IMR-90 (cell line): Measurements from ENCODE around the gene WIPF1. TPM values are rescaled to one million over a fixed set of nuclear protein-coding genes. Genes with fewer than 3 reads are reported as not detected.
A peak's percentile ranks its signal among the peaks of the same experiment; 100 is the strongest.

Experiments
- ATAC-seq: fragments of 200-7000 bp; cut with Tn5 transposase; 2 replicates; pipeline ENCODE4 v1.9.1; 2020; ENCODE audit warnings: low read depth, mild to moderate bottlenecking, moderate library complexity
- BruUV-seq: library from RNA; stranded (reverse); fragments of 400-500 nt; replicated peaks from 2 replicates; lab custom pipeline; 2021; lab: Mats Ljungman, UMichigan
- CTCF ChIA-PET: fragments of 300-600 bp; formaldehyde crosslinking; extraction: SDS; loops from one replicate; lab custom pipeline; 2021; ENCODE audit warnings: antibody characterized with exemption; lab: Yijun Ruan, JAX
- POLR2A ChIA-PET: fragments of 300-600 bp; sonication (Branson Sonifier 250); formaldehyde crosslinking; loops from one replicate; lab custom pipeline; 2022; ENCODE audit warnings: antibody characterized with exemption; ENCODE audit not compliant: unreplicated experiment; lab: Charles Lee
- DNase-seq: peaks from one replicate; pipeline ENCODE4 v3.0.0; 2013
- H2AFZ ChIP-seq: replicated peaks from 2 replicates; pipeline ENCODE3; 2013; ENCODE audit warnings: low read length, mild to moderate bottlenecking; ENCODE audit not compliant: poor library complexity
- H2AK5ac ChIP-seq: 2 replicates; pipeline ENCODE4 v1.6.1; 2013; ENCODE audit warnings: low read depth, low read length, inconsistent platforms
- H2AK9ac ChIP-seq: replicated peaks from 2 replicates; pipeline ENCODE3; 2013; ENCODE audit warnings: mild to moderate bottlenecking, low read depth, low read length, moderate library complexity; ENCODE audit not compliant: poor library complexity
- H2BK120ac ChIP-seq: 2 replicates; pipeline ENCODE4 v1.6.1; 2013; ENCODE audit warnings: low read depth, low read length, inconsistent platforms
- H2BK15ac ChIP-seq: 3 replicates; pipeline ENCODE4 v1.6.1; 2013; ENCODE audit warnings: low read depth, low read length, inconsistent platforms
- H2BK20ac ChIP-seq: 2 replicates; pipeline ENCODE4 v1.6.1; 2013; ENCODE audit warnings: low read depth, mild to moderate bottlenecking, inconsistent platforms, low read length, moderate library complexity
- H2BK5ac ChIP-seq: 2 replicates; pipeline ENCODE4 v1.6.1; 2013; ENCODE audit warnings: mild to moderate bottlenecking, low read depth, low read length, inconsistent platforms; ENCODE audit not compliant: poor library complexity, severe bottlenecking
- H3K14ac ChIP-seq: replicated peaks from 2 replicates; pipeline ENCODE4 v1.6.1; 2013; ENCODE audit warnings: low read depth, low read length, inconsistent platforms
- H3K18ac ChIP-seq: 2 replicates; pipeline ENCODE4 v1.6.1; 2013; ENCODE audit warnings: low read depth, low read length, control low read depth
- H3K23ac ChIP-seq: 2 replicates; pipeline ENCODE4 v1.6.1; 2013; ENCODE audit warnings: low read depth, low read length, inconsistent platforms
- H3K27ac ChIP-seq: 2 replicates; pipeline ENCODE4 v1.5.1; 2013; ENCODE audit warnings: mild to moderate bottlenecking, control low read depth, low read length; ENCODE audit not compliant: insufficient read depth
- H3K27me3 ChIP-seq: 2 replicates; pipeline ENCODE4 v1.6.1; 2013; ENCODE audit warnings: low read length; ENCODE audit not compliant: control insufficient read depth, insufficient read depth
- H3K36me3 ChIP-seq: 2 replicates; pipeline ENCODE4 v1.6.1; 2013; ENCODE audit warnings: low read length, mixed read lengths; ENCODE audit not compliant: control insufficient read depth, insufficient read depth
- H3K4ac ChIP-seq: 2 replicates; pipeline ENCODE4 v1.6.1; 2013; ENCODE audit warnings: low read depth, low read length, inconsistent platforms
- H3K4me1 ChIP-seq: 2 replicates; pipeline ENCODE4 v1.6.1; 2013; ENCODE audit warnings: low read length, mixed read lengths; ENCODE audit not compliant: control insufficient read depth, insufficient read depth
- H3K4me2 ChIP-seq: 2 replicates; pipeline ENCODE4 v1.6.1; 2013; ENCODE audit warnings: low read depth, mild to moderate bottlenecking, control low read depth, low read length, moderate library complexity
- H3K4me3 ChIP-seq: 2 replicates; pipeline ENCODE4 v1.5.1; 2013; ENCODE audit warnings: low read depth, mild to moderate bottlenecking, control low read depth, low read length, moderate library complexity; ENCODE audit not compliant: insufficient read depth
- H3K56ac ChIP-seq: 2 replicates; pipeline ENCODE4 v1.6.1; 2013; ENCODE audit warnings: low read length, inconsistent platforms; ENCODE audit not compliant: insufficient read depth; ENCODE audit errors: extremely low read depth
- H3K79me1 ChIP-seq, 2 experiments: 2 replicates each; pipeline ENCODE4 v1.6.1; 2013; ENCODE audit warnings: low read length in 2 of 2, inconsistent platforms in 1 of 2, low read depth in 1 of 2
- H3K9ac ChIP-seq: 2 replicates; pipeline ENCODE4 v1.6.1; 2013; ENCODE audit warnings: low read depth, low read length, control low read depth
- H3K9me1 ChIP-seq: 2 replicates; pipeline ENCODE4 v1.6.1; 2013; ENCODE audit warnings: low read length, inconsistent platforms; ENCODE audit not compliant: insufficient read depth
- H3K9me3 ChIP-seq: 2 replicates; pipeline ENCODE4 v1.6.1; 2013; ENCODE audit warnings: low read length; ENCODE audit not compliant: control insufficient read depth, insufficient read depth
- H4K20me1 ChIP-seq: 2 replicates; pipeline ENCODE4 v1.6.1; 2013; ENCODE audit warnings: low read length, inconsistent platforms; ENCODE audit not compliant: insufficient read depth
- H4K5ac ChIP-seq: 2 replicates; pipeline ENCODE4 v1.6.1; 2013; ENCODE audit warnings: mild to moderate bottlenecking, low read depth, low read length, control low read depth
- H4K8ac ChIP-seq, 2 experiments: 2 replicates each; pipeline ENCODE4 v1.6.1; 2013; ENCODE audit warnings: low read depth in 2 of 2, low read length in 2 of 2, control low read depth in 1 of 2, inconsistent platforms in 1 of 2
- H4K91ac ChIP-seq: 2 replicates; pipeline ENCODE4 v1.6.1; 2013; ENCODE audit warnings: low read depth, low read length, inconsistent platforms; ENCODE audit not compliant: insufficient read depth
- BHLHE40 ChIP-seq: fragments of 150-350 bp; IDR thresholded peaks from 2 replicates; pipeline ENCODE4 v1.6.1; 2016; ENCODE audit warnings: mild to moderate bottlenecking, low read depth, low read length
- CEBPB ChIP-seq: IDR thresholded peaks from 2 replicates; pipeline ENCODE4 v1.6.1; 2012; ENCODE audit warnings: low read depth, low read length, improper control_type of control experiment
- CHD1 ChIP-seq: IDR thresholded peaks from 2 replicates; pipeline ENCODE4 v1.6.1; 2012; ENCODE audit warnings: low read depth, low read length, improper control_type of control experiment
- CTCF ChIP-seq: conservative IDR thresholded peaks from 2 replicates; pipeline ENCODE4 v1.5.1; 2012; ENCODE audit warnings: mild to moderate bottlenecking, low read depth, low read length, improper control_type of control experiment
- ELK1 ChIP-seq: fragments of 150-350 bp; IDR thresholded peaks from 2 replicates; pipeline ENCODE4 v1.6.1; 2016; ENCODE audit warnings: low read depth, mild to moderate bottlenecking, low read length, moderate library complexity, borderline replicate concordance
- FOS ChIP-seq: fragments of 150-350 bp; IDR thresholded peaks from 2 replicates; pipeline ENCODE4 v1.6.1; 2016; ENCODE audit warnings: low read depth, low read length
- MAFK ChIP-seq: IDR thresholded peaks from 2 replicates; pipeline ENCODE4 v1.6.1; 2012; ENCODE audit warnings: low read depth, low read length, improper control_type of control experiment
- MAZ ChIP-seq: IDR thresholded peaks from 2 replicates; pipeline ENCODE4 v1.6.1; 2012; ENCODE audit warnings: low read depth, mild to moderate bottlenecking, low read length, improper control_type of control experiment, moderate library complexity, borderline replicate concordance
- MXI1 ChIP-seq: IDR thresholded peaks from 2 replicates; pipeline ENCODE4 v1.6.1; 2012; ENCODE audit warnings: low read depth, mild to moderate bottlenecking, low read length, moderate library complexity, borderline replicate concordance
- NFE2L2 ChIP-seq: fragments of 150-350 bp; IDR thresholded peaks from 2 replicates; pipeline ENCODE4 v1.6.1; 2016; ENCODE audit warnings: low read depth, mild to moderate bottlenecking, low read length
- POLR2A ChIP-seq: IDR thresholded peaks from 2 replicates; pipeline ENCODE4 v1.6.1; 2012; ENCODE audit warnings: mild to moderate bottlenecking, low read depth, low read length
- RAD21 ChIP-seq: IDR thresholded peaks from 2 replicates; pipeline ENCODE4 v1.6.1; 2012; ENCODE audit warnings: low read length, improper control_type of control experiment
- RCOR1 ChIP-seq: IDR thresholded peaks from 2 replicates; pipeline ENCODE4 v1.6.1; 2012; ENCODE audit warnings: mild to moderate bottlenecking, low read length, improper control_type of control experiment; ENCODE audit not compliant: insufficient replicate concordance
- RFX5 ChIP-seq: IDR thresholded peaks from 2 replicates; pipeline ENCODE4 v1.8.0; 2012; ENCODE audit warnings: low read depth, mild to moderate bottlenecking, low read length, moderate library complexity
- SMC3 ChIP-seq: fragments of 150-350 bp; IDR thresholded peaks from 2 replicates; pipeline ENCODE4 v1.6.1; 2016; ENCODE audit warnings: low read depth, mild to moderate bottlenecking, antibody characterized with exemption, low read length, moderate library complexity
- USF2 ChIP-seq: fragments of 150-350 bp; IDR thresholded peaks from 2 replicates; pipeline ENCODE4 v1.6.1; 2017; ENCODE audit warnings: mild to moderate bottlenecking, antibody characterized with exemption, low read length, low read depth
- WGBS, 2 experiments: methylation state at CpG; one replicate each; pipeline versions ENCODE4 v1.1.5 to v1.1.7; 2013; ENCODE audit warnings: missing lambda C conversion rate in 2 of 2; ENCODE audit not compliant: insufficient read length in 1 of 2; ENCODE audit errors: extremely low coverage in 2 of 2; 5-methylcytosine and 5-hydroxymethylcytosine counted together
- dilution Hi-C: fragments of 300-500 bp; cut with HindIII; formaldehyde crosslinking; loops from one replicate; pipeline ENCODE4 v1.14.3; 2018; ENCODE audit warnings: low sequenced_read_pairs; ENCODE audit not compliant: unreplicated experiment
- in situ Hi-C: fragments of 300-500 bp; cut with MboI; formaldehyde crosslinking; loops from 3 replicates; pipeline ENCODE4 v1.14.3; 2019; ENCODE audit warnings: low sequenced_read_pairs, inconsistent platforms, mixed read lengths
- intact Hi-C: fragments of 100-400 bp; cut with micrococcal nuclease; formaldehyde crosslinking; loops from 2 replicates; pipeline ENCODE4 v1.10.0; 2022
- polyA plus RNA-seq, 3 experiments: library from polyadenylated mRNA; depleted of rRNA; stranded (reverse); fragments of >200 nt; gene quantifications; 2 replicates each; pipeline ENCODE4 v1.2.3, GENCODE V29; 2012; ENCODE audit warnings: low replicate concordance in 1 of 3
- total RNA-seq: library from RNA; depleted of rRNA; stranded (reverse); fragments of >200 nt; gene quantifications from 2 replicates; pipeline ENCODE4 v1.2.3, GENCODE V29; 2012

Gene WIPF1
- total and polyA plus RNA-seq, 2 of the 4 experiments (the other 2 are of a cell fraction): 2.7 to 13.5 TPM

GRCh38 chr2:174575124-174575776 lies 22.4 kb downstream of the WIPF1 start:
- Histone ChIP-seq H3K4me1 (no peaks in the 10 kb centered on the region; the same call in 1 of the 2 replicates), H4K8ac (no peak overlapping the region), H3K56ac (no peak overlapping the region), H3K4me2 (no peak overlapping the region), H3K18ac (no peak overlapping the region), H4K20me1 (no peaks in the 10 kb centered on the region), H3K14ac (no peak overlapping the region), H2AFZ (no peak overlapping the region), H3K79me1 (no peaks in the 10 kb centered on the region; a peak in 1 of 4 replicates), H3K9ac (no peak overlapping the region), H2BK5ac (no peak overlapping the region), H3K23ac (no peak overlapping the region), H3K27ac (no peak overlapping the region), H2BK120ac (no peak overlapping the region), H3K9me3 (no peaks in the 10 kb centered on the region), H2AK9ac (peak overlapping the region; percentile 62), H4K91ac (no peak overlapping the region), H4K5ac (no peak overlapping the region), H2BK15ac (no peak overlapping the region), H2BK20ac (no peak overlapping the region), H2AK5ac (no peak overlapping the region), H3K36me3 (peaks cover 21% of the 10 kb centered on the region), H3K27me3 (no peaks in the 10 kb centered on the region), H3K4me3 (no peak overlapping the region), H3K9me1 (no peaks in the 10 kb centered on the region), H3K4ac (no peak overlapping the region)
- ChIA-PET CTCF (interaction anchor here (0.6 kb wide), 2 partner anchors 122 to 672 kb away, joined by 3 to 5 read pairs; no protein-coding TSS in a partner anchor), POLR2A (no interaction called here)
- TF ChIP-seq CTCF (no peak), FOS (no peak), ELK1 (no peak), CHD1 (no peak), POLR2A (no peak), CEBPB (no peak), RCOR1 (no peak), MAZ (no peak), MAFK (no peak), RAD21 (no peak), BHLHE40 (no peak), MXI1 (no peak), NFE2L2 (no peak), USF2 (no peak), RFX5 (no peak), SMC3 (no peak)
- dilution Hi-C loops: no loop called here
- no TSS peak for BruUV-seq
- no peak for ATAC-seq
- intact Hi-C loops: no loop called here
- in situ Hi-C loops: loop anchor here (5.0 kb wide), 1 partner anchor 117 kb away; no protein-coding TSS in a partner anchor
- no peak for DNase-seq
- WGBS, 2 experiments: 93% methylated on average over 3 of the region's 16 CpGs; no CpG with 5 or more reads in 1 of the 2 experiments
